Lower leg skin (tissue), 3 donors: ENCODE data around the gene UNC13B.

Experiments
- CTCF ChIP-seq, 3 donors: fragments of 450-650 bp; IDR thresholded peaks; one replicate each; pipeline ENCODE4 v1.5.1; 2016; ENCODE audit warnings: antibody characterized with exemption in 3 of 3, mild to moderate bottlenecking in 3 of 3, moderate library complexity in 2 of 3
- POLR2A ChIP-seq, 2 donors: fragments of 450-650 bp; IDR thresholded peaks; one replicate each; pipeline ENCODE4 v1.6.1; 2016 to 2017; ENCODE audit warnings: antibody characterized with exemption in 2 of 2, mild to moderate bottlenecking in 1 of 2, moderate library complexity in 1 of 2

- TF ChIP-seq CTCF (IDR thresholded peaks at IDR 0.05) (no peak), POLR2A (IDR thresholded peaks at IDR 0.05) (no peak)
Measured at GRCh38 chr9:35286381-35286780, 124.6 kb downstream of the UNC13B start.
